GM13977 (cell line): ENCODE measurements around the gene PTPRC.

Experiments
- DNase-seq: peaks from one replicate; pipeline ENCODE4 v3.0.0; 2012; ENCODE audit warnings: low spot score
- in situ Hi-C: fragments of 300-500 bp; cut with MboI; formaldehyde crosslinking; loops from one replicate; pipeline ENCODE4 v1.12.0; 2022; ENCODE audit warnings: low sequenced_read_pairs, low pct_unique_long_range_greater_than_20kb, mixed read lengths, inconsistent platforms; ENCODE audit not compliant: unreplicated experiment
- TF ChIP-seq, protein P1 (sequence below): IDR thresholded peaks from 2 replicates; pipeline ENCODE4 v1.5.1; 2012; ENCODE audit warnings: mild to moderate bottlenecking, control low read depth; ENCODE audit not compliant: insufficient read depth; ENCODE audit errors: extremely low read depth, missing control alignments

PTPRC gene

DNA sequence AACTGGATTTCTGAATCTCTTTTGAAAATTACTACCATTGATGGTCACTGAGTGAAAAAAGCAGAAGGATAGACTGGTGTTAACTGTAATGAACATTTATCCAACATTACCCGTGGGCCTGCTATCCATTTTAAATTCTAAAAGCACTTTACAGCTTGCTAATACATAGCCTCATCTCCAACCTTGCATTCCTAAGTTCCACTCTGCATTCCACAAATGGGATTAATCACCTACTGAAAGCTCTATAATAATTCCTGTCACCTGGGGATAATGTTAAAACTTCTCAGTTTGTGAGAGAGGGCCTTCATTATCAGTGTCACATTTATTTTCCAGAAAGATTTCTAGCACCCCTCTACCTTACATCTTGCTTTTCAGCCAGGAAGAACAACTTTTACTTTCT is 38.2 kb downstream of the PTPRC start:
- TF ChIP-seq, protein P1, sequence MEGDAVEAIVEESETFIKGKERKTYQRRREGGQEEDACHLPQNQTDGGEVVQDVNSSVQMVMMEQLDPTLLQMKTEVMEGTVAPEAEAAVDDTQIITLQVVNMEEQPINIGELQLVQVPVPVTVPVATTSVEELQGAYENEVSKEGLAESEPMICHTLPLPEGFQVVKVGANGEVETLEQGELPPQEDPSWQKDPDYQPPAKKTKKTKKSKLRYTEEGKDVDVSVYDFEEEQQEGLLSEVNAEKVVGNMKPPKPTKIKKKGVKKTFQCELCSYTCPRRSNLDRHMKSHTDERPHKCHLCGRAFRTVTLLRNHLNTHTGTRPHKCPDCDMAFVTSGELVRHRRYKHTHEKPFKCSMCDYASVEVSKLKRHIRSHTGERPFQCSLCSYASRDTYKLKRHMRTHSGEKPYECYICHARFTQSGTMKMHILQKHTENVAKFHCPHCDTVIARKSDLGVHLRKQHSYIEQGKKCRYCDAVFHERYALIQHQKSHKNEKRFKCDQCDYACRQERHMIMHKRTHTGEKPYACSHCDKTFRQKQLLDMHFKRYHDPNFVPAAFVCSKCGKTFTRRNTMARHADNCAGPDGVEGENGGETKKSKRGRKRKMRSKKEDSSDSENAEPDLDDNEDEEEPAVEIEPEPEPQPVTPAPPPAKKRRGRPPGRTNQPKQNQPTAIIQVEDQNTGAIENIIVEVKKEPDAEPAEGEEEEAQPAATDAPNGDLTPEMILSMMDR, result no peak
- no peak for DNase-seq
- in situ Hi-C loops, result loop anchor here (25.0 kb wide), 1 partner anchor 515 kb away; the partner anchor contains the start of gene NEK7

DNA sequence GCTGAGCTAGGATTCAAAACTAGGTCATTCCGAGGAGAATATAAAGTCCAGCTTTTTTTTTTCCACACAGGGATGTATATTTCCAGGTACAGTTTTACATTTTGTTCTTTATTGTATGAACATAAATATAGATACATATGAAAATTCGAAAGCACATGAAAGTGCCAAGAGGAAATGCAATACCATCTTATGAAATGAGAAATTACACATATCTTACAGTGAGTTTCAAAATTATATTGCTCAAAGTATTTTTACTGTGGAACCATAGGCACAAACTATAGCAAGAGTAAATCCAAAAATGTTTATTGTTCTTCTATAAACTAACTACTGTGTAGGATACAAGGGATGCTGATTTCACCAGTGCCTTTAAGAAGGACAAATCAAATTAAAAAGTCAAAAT is 39.0 kb downstream of the PTPRC start:
- DNase-seq, result no peak
- TF ChIP-seq, protein P1, result no peak
- in situ Hi-C loops, result loop anchor here (25.0 kb wide), 1 partner anchor 516 kb away; the partner anchor contains the start of gene NEK7

DNA sequence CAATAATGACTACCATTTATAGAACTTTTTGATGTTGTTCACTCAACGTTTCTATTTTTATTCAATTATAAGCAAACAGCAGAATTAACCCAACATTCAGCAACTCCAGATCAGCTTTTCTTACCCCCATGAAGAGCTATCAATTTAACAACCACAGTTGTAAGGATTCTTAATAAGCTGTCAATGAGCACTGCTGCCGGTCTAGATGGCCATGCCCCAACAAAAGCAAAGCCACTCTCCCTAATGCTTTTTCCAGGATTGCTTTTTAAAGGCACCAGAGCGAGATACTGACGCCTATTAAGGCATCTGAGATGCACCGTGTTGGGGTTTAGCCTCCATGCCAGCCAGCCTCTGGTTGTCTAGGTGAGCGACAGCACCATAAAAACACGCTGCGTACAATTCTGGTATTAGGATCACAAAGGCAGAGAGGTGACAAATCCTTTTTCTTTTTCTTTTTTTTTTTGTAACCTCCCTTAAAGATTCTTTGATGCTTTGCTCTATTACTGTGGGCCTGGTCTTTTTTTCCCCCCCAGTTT is 39.5 kb downstream of the PTPRC start:
- in situ Hi-C loops, result loop anchor here (25.0 kb wide), 1 partner anchor 516 kb away; the partner anchor contains the start of gene NEK7

DNA sequence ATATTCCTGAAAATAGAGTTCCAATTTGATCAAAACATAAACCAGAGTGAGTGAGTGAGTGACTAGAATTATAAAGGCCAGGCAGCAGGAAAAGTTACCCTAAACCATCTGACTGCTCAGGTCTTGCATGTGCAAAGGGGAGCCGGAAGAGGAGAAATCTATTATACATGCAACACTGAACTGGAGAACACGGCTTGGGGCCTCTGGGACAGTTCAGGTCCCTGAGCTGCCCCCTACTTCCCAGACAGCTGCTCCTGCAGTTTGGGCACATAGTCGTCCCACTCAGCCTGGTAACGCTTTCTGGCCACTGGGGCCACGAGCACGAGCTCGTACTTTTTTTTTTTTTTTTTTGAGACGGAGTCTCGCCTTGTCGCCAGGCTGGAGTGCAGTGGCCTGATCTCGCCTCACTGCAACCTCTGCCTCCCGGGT is 40.1 kb downstream of the PTPRC start:
- no peak for DNase-seq
- in situ Hi-C loops, result loop anchor here (25.0 kb wide), 1 partner anchor 517 kb away; the partner anchor contains the start of gene NEK7
- TF ChIP-seq, protein P1, result no peak

More for the DNA sequence above, 39.5 kb downstream of the PTPRC start:
- TF ChIP-seq, protein P1, result no peak
- DNase-seq, result no peak

DNA sequence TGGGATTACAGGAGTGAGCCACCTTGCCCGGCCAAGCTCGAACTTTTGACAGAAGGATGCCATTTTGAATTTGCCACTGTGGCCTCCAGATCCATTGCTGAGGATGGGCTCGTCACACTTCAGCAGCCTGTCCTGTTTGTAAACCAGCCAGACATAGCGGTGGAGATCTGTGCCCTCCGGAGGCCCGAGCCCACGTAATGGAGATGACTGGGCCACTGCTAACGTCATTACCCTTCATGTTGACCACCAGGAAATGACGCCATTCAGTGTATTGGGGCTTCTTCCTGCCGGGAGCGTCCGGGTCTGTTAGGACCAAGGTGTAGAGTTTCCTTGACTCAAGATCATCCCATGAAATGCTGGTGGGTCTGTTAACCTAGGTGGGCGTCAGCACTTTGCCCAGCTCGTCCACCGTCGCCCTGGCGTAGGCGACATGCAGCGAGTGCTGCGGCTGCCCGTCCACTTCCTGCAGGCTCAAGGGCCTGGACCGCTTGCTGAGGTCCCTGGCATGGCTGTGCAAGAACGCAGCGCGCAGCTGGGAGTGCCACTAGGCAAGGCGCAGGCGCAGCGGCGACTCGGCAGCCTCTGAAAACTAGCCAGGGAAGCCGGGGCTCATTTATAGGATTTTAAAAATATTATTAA is 40.8 kb downstream of the PTPRC start:
- TF ChIP-seq, protein P1, result no peak
- no peak for DNase-seq
- in situ Hi-C loops, result loop anchor here (25.0 kb wide), 1 partner anchor 517 kb away; the partner anchor contains the start of gene NEK7

DNA sequence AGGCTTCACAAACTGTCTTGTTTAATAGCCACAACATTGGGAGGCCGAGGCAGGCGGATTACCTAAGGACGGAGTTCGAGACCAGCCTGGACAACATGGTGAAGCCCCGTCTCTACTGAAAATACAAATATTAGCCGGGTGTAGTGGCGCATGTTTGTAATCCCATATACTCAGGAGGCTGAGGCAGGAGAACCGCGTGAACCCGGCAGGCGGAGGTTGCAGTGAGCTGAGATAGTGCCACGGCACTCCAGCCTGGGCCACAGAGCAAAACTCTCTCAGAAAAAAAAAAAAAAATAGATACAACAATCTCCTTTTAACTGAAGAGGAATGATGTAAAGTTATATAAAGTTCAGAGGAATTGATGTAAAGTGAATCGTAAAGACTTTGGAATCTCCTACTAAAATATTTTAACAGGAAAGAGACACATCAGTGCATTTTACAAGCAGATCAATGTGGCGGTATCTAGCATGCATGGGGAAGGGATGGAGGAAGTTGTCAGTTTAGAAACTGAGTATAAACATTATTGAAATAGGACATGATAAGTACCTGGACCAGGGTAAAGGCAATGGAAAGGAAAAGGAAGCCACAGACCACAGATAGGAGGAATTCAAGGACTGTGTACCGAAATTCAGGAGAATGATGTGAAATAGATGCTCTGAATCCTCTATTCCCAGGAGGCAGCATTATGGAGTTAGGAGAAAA is 41.5 kb downstream of the PTPRC start:
- DNase-seq, result no peak
- in situ Hi-C loops, result loop anchor here (25.0 kb wide), 1 partner anchor 518 kb away; the partner anchor contains the start of gene NEK7
- TF ChIP-seq, protein P1, result no peak
